Measurements from ENCODE around the gene CYB5R3. TPM values are rescaled to one million over a fixed set of nuclear protein-coding genes. Genes with fewer than 3 reads are reported as not detected.
A peak's percentile ranks its signal among the peaks of the same experiment; 100 is the strongest.
"Not testable (repeated sequence)": the region's sequence is repeated elsewhere in the genome, so short reads cannot be mapped to it uniquely, and the experiment has no call there.

Gene CYB5R3
- total RNA-seq, 1 donor from 2014 or later = 85.0 TPM

DNA sequence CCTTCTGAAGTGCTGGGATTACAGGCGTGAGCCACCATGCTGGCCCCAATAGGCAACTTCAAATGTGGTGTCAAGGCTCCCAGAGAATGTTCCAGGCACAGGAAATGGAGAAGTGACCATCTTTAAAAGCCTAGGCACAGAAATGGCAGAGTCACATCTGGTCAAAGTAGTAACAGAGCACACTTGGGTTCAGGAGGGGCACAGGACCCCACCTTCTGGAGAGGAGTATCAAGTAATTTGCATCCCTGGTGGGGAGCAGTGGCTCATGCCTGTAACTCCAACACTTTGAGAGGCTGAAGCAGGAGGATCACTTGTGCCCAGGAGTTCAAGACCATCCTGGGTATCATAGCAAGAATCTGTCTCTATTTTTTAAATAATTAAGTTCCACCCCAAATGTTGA lies 66.2 kb downstream of the CYB5R3 start:
- Histone ChIP-seq H3K36me3 (ENCODE audit: control insufficient read depth, insufficient read depth, low read length) (no peaks in the 10 kb centered on the region), H3K4me3 (ENCODE audit: low read depth, low read length) (no peak overlapping the region), H3K27me3 (ENCODE audit: control insufficient read depth, insufficient read depth, low read length) (no peaks in the 10 kb centered on the region)
- DNase-seq (ENCODE audit: low read depth) = no peak
- TF ChIP-seq, protein P1, sequence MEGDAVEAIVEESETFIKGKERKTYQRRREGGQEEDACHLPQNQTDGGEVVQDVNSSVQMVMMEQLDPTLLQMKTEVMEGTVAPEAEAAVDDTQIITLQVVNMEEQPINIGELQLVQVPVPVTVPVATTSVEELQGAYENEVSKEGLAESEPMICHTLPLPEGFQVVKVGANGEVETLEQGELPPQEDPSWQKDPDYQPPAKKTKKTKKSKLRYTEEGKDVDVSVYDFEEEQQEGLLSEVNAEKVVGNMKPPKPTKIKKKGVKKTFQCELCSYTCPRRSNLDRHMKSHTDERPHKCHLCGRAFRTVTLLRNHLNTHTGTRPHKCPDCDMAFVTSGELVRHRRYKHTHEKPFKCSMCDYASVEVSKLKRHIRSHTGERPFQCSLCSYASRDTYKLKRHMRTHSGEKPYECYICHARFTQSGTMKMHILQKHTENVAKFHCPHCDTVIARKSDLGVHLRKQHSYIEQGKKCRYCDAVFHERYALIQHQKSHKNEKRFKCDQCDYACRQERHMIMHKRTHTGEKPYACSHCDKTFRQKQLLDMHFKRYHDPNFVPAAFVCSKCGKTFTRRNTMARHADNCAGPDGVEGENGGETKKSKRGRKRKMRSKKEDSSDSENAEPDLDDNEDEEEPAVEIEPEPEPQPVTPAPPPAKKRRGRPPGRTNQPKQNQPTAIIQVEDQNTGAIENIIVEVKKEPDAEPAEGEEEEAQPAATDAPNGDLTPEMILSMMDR (IDR thresholded peaks at IDR 0.05; ENCODE audit: insufficient read depth, low read length, poor library complexity, severe bottlenecking) = no peak

GRCh38 chr22:42581762-42582716 lies 67.2 kb downstream of the CYB5R3 start:
- TF ChIP-seq, protein P1 (IDR thresholded peaks at IDR 0.05; ENCODE audit: insufficient read depth, low read length, poor library complexity, severe bottlenecking) = no peak
- Histone ChIP-seq H3K27me3 (ENCODE audit: control insufficient read depth, insufficient read depth, low read length) (no peaks in the 10 kb centered on the region), H3K4me3 (ENCODE audit: low read depth, low read length) (peak overlapping the region; percentile 85), H3K36me3 (ENCODE audit: control insufficient read depth, insufficient read depth, low read length) (no peaks in the 10 kb centered on the region)
- DNase-seq (ENCODE audit: low read depth) = no peak

- H3K27me3 ChIP-seq (ENCODE audit: control insufficient read depth, insufficient read depth, low read length); H3K36me3 ChIP-seq (ENCODE audit: control insufficient read depth, insufficient read depth, low read length); DNase-seq (ENCODE audit: low read depth): not testable (repeated sequence)
- peak overlapping the region; percentile 85 for H3K4me3 ChIP-seq (ENCODE audit: low read depth, low read length)
Measured at GRCh38 chr22:42581194-42581761, 67.9 kb downstream of the CYB5R3 start.

- not testable (repeated sequence) for DNase-seq (ENCODE audit: low read depth); H3K4me3 ChIP-seq (ENCODE audit: low read depth, low read length); H3K27me3 ChIP-seq (ENCODE audit: control insufficient read depth, insufficient read depth, low read length); H3K36me3 ChIP-seq (ENCODE audit: control insufficient read depth, insufficient read depth, low read length)
Measured at GRCh38 chr22:42580040-42580439, 69.2 kb downstream of the CYB5R3 start.

DNA sequence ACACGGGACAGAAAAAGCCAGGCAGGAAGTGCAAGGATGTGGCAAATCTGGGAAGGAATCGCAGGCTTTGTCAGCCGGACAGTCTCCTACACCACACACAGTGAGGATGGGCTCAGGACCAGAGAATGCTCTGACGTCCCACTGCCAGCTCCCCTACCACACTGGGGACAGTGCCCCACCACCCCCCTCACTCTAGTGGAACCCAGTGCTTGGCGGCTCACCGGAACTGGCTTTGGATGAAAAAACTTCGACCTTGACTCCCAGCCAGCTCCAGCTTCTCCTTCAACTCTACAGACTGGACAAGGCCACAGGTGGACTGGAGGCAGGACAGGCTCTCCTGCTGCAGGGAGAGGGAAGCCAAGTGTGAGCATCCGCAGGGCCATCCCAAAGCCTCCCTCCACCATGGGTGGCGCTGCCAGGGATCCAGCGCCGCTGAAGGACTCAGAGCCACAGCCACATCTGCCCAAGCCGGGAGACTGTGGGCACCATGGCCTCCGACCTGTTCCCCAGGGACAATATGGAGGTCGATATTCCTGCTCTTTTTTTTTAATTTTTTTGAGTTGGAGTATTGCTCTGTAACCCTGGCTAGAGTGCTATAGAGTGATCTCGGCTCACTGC lies 71.5 kb downstream of the CYB5R3 start:
- Histone ChIP-seq H3K4me3 (ENCODE audit: low read depth, low read length) (no peak overlapping the region), H3K27me3 (ENCODE audit: control insufficient read depth, insufficient read depth, low read length) (no peaks in the 10 kb centered on the region), H3K36me3 (ENCODE audit: control insufficient read depth, insufficient read depth, low read length) (no peaks in the 10 kb centered on the region)
- no peak for DNase-seq (ENCODE audit: low read depth)
- TF ChIP-seq, protein P1 (IDR thresholded peaks at IDR 0.05; ENCODE audit: insufficient read depth, low read length, poor library complexity, severe bottlenecking) = no peak

GRCh38 chr22:42577141-42577540 lies 72.1 kb downstream of the CYB5R3 start:
- H3K36me3 ChIP-seq (ENCODE audit: control insufficient read depth, insufficient read depth, low read length); H3K27me3 ChIP-seq (ENCODE audit: control insufficient read depth, insufficient read depth, low read length); DNase-seq (ENCODE audit: low read depth); H3K4me3 ChIP-seq (ENCODE audit: low read depth, low read length): not testable (repeated sequence)

DNA sequence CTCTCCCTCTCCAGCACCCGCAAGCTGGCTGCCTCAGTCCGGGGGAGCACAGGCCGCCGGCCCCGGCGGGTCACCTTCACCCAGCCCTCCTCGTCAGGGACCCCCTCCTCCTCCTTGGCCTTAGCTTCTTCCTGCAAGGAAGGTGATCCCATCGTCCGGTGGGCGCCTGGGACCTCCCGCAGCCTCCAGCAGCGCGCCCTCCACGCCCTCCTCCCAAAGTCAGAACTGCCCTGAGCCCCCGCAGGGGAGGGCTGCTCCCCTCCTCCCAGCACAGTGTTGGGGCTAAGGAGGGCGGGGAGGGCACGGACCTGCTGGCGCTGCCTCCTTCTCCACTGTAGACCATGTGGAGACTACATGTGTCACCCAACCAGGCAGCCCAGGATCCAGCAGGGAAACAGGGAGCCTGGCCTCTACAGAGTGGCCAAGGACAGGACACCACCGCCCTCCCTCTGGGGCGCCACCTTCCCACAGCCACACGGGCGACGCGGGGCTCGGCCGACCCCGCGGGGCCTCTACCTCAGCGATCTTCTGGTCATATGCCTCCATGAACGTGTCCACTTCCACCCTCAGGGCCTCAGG lies 73.1 kb downstream of the CYB5R3 start:
- H3K36me3 ChIP-seq (ENCODE audit: control insufficient read depth, insufficient read depth, low read length); H3K4me3 ChIP-seq (ENCODE audit: low read depth, low read length): not testable (repeated sequence)

DNA sequence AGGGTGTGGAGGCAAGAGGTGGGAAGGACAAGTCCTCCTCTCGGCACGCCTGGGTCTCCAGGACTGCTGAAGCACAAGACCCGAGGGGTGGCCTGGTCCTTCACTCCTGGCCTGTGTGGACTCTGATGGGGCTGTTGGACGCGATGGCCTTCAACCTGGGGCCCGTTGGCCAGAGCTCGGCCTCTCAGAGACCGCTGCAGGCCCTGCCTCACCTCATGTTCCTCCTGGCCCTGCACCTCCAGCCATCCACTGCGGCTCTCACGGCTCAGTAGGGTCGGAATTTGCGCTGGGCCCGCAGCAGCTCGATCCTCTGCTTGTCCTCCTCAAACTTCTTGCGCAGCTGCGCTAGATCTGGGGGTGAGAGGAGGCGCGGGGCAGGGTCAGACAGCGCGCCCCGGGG lies 74.7 kb downstream of the CYB5R3 start:
- not testable (repeated sequence) for H3K27me3 ChIP-seq (ENCODE audit: control insufficient read depth, insufficient read depth, low read length); H3K4me3 ChIP-seq (ENCODE audit: low read depth, low read length); DNase-seq (ENCODE audit: low read depth); H3K36me3 ChIP-seq (ENCODE audit: control insufficient read depth, insufficient read depth, low read length)

More for the DNA sequence above, 73.1 kb downstream of the CYB5R3 start:
- not testable (repeated sequence) for H3K27me3 ChIP-seq (ENCODE audit: control insufficient read depth, insufficient read depth, low read length); DNase-seq (ENCODE audit: low read depth)

DNA sequence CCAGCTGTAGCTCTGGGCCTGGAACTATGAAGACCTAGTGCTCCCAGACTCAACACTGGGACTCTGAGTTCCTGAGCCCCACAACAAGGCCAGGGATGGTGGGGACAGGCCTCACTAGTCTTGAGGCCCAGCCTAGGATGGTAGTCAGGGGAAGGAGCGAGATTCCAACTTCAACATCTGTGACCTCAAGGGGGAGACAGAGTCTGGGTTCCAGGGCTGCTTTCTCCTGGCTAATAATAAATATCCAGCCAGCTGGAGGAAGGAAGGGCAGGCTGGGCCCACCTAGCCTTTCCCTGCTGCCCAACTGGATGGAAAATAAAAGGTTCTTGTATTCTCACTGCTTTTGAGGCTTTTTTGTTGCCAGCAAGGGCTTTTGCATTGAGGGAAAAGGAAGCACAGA lies 75.1 kb downstream of the CYB5R3 start:
- not testable (repeated sequence) for H3K4me3 ChIP-seq (ENCODE audit: low read depth, low read length); DNase-seq (ENCODE audit: low read depth); H3K36me3 ChIP-seq (ENCODE audit: control insufficient read depth, insufficient read depth, low read length); H3K27me3 ChIP-seq (ENCODE audit: control insufficient read depth, insufficient read depth, low read length)

GRCh38 chr22:42571068-42571467 lies 78.1 kb downstream of the CYB5R3 start:
- H3K4me3 ChIP-seq (ENCODE audit: low read depth, low read length); DNase-seq (ENCODE audit: low read depth); H3K36me3 ChIP-seq (ENCODE audit: control insufficient read depth, insufficient read depth, low read length); H3K27me3 ChIP-seq (ENCODE audit: control insufficient read depth, insufficient read depth, low read length): not testable (repeated sequence)

DNA sequence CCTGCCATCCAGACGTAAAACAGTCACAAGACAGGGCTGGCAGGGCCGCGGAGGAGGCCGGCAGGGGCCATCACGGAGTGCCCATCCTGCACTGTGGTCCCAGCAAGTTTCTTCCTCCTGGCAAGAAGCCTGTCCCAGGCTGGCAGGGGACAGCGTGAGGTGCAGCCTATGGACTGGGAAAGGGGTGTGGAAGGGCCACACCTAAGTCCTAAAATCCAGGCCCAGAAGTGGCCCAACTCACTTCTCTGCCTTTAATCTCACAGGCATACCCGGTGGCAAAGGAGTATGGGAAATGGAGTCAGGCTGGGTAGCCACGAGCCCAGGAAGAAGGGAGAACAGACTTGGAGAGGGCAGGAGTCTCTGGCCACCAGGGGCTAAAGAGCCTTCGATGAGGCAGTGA lies 78.6 kb downstream of the CYB5R3 start:
- DNase-seq (ENCODE audit: low read depth); H3K36me3 ChIP-seq (ENCODE audit: control insufficient read depth, insufficient read depth, low read length); H3K4me3 ChIP-seq (ENCODE audit: low read depth, low read length); H3K27me3 ChIP-seq (ENCODE audit: control insufficient read depth, insufficient read depth, low read length): not testable (repeated sequence)
